ENCODE measurements around the gene PRKG1.
"Not testable (repeated sequence)": the region's sequence is repeated elsewhere in the genome, so short reads cannot be mapped to it uniquely, and the experiment has no call there.

PRKG1 gene

DNA sequence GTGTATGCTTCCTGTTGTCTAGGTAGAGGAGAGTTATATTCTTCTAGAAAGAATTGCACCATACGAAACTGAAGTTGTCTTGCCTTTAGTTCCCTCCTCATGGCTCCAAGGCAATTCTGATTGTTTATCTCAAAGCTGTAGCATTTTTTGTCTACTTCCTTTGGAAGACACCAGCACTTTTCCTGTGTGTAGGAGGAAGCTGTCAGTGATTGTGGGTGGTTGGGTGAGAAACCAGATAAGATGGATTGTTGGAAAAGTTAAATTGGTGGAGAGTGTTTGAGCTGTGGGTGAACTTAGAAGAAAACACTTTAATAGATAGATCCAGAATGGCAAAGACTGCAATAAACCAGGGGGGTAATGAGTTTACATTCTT is 637.2 kb downstream of the PRKG1 start:
- DNase-seq, result no peak

DNA sequence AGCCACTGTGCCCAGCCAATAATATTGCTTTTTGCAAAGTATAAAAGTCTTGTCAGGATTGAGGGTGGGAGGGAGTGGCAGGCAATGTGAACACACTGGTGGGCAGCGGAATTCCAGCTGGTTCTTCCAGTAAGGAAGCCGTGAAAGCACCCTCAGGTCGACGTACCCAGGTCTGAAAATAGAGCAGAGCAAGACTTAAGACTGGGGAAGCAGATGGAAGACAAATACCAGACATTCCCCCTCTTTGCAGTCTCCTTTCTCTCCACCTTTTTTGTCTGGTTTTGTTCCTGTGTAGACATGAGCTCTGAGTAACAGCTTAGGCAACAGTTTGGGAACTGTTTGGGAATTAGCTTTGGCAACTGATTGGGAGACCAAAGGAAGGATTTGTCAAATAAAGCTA is 642.7 kb downstream of the PRKG1 start:
- DNase-seq, result no peak

DNA sequence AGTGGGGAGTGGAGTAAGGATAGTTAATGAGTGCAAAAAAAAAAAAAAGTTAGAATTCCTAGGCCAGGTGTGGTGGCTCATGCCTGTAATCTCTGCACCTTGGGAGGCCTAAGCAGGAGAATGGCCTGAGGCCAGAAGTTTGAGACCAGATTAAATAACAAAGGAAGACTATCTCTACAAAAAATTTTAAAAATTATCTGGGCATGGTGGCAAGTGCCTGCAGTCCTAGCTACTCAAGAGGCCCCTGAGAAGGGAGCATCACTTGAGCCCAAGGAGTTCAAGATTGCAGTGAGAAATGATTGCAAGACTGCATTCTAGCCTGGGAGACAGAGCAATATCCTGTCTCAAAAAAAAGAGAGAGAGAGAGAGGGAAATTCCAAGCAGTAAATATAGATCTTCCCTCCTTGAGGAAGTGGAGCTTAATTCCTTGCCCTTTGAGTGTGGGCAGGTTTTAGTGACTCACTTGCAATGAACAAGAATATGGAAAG is 644.6 kb downstream of the PRKG1 start:
- no peak for DNase-seq

DNA sequence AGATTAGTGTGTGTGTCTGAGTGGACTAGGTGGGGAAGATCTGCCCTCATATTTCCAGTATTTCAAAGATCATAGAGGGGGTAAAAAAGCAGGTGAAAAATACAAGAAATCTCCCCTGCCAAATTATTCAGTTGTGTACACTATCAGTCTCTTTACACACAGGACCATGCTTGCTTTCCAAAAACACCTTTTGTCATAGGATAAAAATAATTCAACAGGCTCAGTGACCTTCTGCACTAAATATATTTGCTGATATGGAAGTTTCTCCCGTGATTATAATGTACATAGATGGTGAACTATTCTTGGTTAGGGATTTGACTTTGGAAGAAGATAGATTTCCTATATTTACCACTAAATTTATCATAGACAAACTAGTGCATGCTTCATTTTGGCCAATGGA is 649.8 kb downstream of the PRKG1 start:
- no peak for DNase-seq

DNA sequence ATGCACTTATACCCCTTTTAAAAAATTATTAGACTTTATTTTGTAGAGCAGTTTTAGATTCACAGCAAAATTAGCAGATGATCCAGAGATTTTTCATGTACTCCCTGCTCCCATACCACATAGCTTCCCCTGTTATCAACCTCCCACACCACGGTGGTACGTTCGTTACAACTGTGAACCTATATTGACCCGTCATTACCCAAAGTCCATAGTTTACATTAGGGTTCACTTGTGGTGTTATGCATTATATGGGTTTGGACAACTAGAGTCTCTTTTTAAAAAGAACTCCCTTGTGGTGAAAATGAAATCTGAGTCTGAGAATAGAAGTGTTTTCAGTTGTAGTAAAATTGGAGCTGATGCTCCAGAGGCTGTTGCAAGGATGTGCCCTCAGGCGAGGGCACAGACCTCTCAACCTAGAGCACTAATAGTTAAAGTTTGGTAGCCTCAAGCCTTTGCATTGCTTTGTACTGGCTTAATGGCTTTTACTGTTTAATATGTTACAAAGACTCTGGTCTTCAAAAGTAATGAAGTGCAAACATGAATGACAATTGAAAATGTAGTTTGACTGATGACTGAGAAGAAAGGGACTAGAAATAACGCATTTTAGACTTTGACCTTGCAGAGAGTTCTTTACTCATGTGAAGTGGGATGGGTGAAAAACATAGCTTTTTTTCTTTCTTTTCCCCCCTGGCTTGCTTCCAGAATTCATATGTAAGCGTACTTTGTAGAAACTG is 655.7 kb downstream of the PRKG1 start:
- DNase-seq, result no peak

DNA sequence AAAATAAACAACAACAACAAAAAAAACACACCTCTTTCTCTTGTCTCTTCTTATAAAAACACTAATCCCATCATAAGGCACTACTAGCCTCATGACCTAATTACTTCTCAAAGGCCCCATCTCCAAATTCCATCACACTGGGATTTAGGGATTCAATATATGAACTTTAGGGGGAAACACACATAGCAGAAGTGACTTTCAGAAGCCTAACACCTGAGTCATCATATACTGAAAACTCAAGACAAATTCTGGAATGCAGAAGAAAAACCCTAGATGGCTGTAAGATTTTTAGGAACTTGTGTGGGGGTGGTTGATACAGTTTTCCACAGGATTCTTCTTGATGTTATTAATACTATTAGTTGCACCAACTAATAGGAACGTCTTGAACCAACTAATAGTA is 658.8 kb downstream of the PRKG1 start:
- no peak for DNase-seq

DNA sequence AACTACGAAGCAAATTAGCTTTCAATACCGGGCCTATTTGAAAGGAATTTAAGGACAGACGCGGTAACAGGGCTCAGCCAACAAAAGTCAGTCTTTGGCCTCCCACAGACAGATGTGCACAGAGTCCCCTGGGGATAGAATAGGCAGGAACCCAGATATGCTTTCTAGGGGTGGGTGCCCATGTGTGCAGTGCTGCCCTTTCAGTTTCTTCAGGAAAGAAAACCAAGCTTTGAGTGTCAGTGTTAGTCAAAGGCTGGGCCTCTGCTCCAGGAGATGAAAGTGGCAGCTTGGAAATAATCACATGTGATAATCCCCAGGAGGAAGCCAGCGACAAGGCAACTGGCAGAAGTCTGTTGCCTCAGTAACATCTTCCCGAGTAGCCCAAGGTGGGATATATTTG is 668.9 kb downstream of the PRKG1 start:
- DNase-seq, result no peak

DNA sequence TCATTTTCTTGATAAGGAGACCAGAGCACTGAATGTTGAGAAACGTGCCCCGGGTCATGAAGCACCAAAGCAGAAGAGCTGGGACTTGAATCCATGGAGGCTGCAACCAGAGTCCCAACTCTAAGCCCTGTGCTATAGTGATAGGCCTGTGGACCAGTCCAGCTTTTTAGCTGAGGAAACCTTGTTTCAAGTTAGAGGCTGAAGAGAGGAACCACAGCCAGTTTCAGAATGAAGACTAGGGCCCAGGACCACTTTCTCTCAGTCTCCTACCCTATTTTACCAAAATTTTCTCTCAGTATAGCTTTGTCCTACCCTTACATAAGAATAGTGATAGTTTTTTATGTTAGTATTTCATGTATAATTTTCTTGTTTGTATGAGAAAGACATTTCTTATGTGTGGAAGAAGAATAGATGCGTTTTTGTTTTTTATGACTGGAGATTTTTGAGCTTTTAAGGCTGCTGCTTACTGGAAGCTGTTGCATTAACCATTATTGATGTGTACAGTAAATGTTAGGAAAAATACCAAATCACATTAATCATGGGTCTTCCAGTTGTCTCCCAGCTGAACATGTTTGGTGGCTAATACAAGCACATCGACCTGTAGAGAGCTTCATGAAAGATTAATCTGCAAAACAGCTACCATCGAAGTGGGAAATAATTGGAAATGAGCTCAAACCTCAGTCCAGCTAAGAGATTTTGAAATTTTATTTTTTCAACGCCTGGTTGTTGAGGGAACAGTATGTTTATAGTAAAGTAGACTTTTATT is 670.1 kb downstream of the PRKG1 start:
- DNase-seq, result no peak

DNA sequence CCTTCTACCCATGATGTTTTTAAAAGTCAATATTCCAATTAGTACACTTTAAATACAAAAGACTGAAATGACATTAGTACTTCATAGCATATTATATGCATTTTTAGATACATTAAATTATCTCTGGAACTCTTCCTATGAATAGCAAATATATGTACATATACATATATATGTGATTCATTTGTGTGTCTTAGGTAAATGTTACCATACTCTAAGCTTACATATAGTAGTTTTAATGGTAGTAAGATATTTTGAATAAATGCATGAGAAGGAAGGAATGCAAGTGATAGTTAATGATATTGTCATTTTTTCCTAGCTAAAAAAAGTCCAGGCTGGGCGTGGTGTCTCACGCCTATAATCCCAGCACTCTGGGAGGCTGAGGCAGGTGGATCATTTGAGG is 671.1 kb downstream of the PRKG1 start:
- no peak for DNase-seq

DNA sequence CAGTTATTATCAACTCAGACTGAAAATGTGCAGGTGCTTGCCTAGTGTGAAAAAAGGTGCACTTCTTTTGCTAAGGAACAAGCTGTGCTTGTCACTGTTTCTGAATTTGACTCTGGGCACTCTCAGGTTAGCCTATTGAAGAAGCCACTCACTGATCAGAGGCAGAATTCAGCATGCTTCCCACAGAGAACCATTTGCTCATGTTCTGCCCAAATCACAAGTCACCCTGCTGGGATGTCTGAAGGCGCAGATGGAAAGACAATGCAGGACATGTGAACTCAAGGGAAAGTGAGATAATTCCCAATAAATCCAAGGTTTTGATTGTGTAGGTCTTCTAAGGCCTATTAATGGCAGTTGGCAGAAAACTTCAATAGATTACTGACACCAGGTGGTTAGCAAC is 672.9 kb downstream of the PRKG1 start:
- DNase-seq, result no peak

DNA sequence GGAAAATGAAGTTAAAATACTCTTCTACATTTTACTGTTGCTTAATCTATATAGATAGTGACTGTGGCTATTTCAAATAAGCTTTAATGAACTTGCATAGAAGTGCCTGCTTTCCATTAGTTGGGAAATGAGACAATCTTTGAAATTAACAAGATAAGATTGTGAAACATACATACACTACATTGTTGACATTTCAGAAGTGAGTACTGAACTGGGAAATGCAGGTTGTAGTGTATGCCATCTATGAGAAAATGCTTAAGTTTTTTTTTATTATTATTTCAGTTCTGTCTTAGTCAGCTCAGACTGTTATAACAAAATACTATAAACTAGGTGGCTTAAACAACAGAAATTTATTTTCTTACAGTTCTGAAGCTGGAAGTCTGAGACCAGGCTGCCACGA is 674.7 kb downstream of the PRKG1 start:
- DNase-seq, result no peak

DNA sequence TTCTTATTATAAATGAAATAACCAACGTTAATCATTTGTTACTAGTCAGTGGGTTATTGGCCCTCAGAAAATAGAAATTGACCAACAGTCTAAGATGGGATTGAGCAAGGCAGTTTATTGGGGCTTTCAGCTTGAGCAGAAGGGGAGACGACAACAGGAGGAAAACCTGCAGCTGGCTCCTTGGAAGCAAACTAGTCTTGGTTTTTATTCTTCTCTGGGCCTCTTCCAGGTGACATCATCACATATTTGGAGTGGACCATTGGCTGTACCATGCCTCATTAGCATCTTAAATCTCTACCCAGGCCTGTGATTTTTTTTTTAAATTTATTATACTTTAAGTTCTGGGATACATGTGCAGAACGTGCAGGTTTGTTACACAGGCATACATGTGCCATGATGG is 684.1 kb downstream of the PRKG1 start:
- DNase-seq, result no peak

DNA sequence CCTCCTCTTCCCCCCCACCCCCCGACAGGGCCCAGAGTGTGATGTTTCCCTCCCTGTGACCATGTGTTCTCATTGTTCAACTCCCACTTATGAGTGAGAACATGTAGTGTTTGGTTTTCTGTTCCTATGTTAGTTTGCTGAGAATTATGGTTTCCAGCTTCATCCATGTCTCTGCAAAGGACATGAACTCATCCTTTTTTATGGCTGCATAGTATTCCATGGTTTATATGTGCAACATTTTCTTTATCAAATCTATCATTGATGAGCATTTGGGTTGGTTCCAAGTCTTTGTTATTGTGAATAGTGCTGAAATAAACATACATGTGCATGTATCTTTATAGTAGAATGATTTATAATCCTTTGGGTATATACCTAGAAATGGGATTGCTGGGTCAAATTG is 684.6 kb downstream of the PRKG1 start:
- not testable (repeated sequence) for DNase-seq

DNA sequence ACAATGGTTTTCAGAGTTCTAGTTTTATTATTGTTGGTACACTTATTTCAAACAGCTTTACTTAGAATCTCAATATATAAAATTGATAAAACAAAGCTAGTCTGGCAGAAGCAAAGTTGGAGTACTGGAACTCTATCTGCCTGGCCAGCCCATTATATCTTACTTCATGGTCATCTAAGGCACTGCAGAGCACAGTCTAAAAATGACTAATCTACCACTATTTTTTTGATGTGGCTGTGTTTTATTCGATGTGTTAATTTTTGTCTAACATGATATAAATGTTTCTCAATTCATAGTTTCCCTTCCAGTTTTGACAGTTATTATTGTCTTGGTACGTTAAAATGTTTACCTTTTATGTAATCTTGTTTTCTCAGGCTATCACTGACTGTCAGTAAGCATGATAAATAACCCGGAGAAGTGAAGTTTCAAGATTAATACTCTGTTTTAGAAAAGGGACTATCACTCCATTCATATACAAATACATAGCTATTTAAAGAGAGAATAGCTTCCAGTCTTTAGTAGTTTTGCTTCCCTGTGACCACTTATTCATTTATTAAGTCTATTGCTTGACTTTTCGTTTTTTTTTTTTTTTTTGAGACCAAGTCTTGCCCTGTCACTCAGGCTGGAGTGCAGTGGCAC is 685.7 kb downstream of the PRKG1 start:
- no peak for DNase-seq

DNA sequence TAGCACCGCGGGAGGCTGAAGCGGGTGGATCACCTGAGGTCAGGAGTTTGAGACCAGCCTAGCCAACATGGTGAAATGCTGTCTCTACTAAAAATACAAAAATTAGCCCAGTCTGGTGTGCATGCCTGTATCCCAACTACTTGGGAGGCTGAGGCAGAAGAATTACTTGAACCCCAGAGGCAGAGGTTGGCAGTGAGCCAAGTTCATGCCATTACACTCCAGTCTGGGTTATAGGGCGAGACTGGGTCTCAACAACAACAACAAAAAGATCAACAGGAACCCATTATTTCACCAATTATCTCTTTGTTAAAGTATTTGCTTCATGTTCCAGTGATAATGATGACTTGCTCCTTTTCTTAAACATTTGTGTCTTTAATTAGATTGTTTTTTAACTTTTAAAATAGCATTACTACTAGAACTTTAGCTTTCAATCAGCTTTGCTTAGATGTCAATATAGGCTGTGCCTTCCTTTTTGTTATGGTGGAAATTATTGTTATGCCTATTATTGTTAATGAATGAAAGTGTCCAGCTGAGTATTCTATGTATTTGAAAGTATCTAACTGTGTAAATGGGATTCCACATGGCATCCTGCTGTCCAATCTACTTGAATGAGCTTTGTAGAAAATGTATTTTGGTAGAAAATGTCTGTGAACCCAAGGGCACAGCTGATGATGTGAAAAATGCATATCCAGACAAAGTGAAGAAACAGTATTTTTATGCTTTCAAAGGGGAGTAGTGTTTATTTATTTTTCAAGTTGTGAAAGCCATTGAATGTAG is 686.8 kb downstream of the PRKG1 start:
- DNase-seq, result no peak

DNA sequence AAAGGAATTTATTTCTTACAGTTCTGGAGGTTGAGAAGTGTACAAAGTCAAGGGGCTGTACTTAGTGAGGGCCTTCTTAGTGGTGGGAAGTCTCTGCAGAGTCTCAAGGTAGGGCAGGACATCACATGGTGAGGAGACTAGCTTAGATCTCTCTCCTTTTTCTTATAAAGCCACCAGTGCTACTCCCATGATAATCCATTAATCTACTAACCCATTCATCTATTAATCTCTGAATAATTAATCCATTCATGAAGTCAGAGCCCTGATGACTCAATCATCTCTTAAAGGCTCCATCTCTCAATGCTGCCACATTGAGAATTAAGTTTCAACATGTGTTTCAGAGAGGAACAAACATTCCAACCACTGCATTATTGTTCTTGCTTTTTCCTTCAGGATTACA is 689.5 kb downstream of the PRKG1 start:
- no peak for DNase-seq

DNA sequence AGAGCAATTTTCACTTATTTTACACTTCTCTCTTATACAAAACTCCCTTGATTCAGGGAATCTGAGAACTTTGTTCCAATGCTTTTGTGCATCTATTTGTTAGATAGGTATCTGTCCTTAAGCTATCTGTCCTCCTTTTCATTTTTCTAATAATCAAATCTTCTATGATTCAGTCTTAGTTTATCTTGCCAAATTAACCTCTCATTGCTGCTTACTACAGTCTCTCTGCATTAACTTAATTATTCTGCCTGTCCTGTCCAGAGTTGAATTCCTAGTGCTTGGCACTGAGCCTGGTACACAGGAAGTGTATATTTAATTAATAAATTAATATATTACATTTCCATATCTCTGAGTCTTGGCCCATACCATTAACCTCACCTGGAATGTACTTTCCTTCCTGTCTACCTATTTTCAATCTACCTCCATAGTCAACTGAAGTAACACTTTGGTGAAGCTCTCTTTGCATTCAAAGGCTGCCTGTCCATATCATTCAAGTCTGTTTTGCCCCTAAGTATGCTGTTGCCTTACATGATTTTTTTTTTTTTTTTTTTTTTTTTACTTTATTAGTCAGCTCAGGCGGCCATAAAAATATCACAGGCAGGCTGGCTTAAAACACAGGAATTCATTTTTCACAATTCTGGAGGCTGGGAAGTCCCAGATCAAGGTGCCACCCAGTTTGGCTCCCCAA is 691.1 kb downstream of the PRKG1 start:
- DNase-seq, result no peak

DNA sequence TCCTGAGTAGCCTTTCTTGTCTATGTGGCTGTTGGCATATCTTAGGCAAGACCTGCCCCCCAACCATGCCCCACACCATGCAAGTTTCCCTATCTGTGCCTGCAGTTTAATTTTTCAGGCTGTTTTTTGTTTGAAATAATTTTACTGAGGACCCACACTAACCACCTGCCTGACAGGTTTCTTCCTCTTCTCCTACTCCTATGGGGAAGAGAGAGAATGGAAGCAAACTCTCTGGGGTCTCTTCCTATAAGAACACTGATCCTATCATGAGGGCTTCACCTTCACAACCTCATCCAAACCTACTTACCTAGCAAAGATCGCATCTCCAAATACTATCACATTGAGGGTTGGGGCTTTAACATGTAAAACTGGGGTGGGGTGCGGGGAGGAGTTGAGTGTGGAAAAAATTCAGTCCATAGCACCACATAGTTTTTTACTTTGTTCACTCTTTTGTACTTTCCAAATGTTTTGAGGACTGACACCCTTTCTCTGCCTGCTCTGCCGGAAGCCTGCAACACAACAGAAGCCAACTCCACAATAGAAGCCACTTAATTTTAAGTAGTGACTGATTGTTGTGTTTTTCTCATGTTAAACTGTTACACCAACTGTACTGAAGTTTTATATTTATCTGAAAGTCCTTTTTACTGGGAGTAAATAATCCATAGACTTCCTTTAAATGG is 692.3 kb downstream of the PRKG1 start:
- DNase-seq, result no peak

DNA sequence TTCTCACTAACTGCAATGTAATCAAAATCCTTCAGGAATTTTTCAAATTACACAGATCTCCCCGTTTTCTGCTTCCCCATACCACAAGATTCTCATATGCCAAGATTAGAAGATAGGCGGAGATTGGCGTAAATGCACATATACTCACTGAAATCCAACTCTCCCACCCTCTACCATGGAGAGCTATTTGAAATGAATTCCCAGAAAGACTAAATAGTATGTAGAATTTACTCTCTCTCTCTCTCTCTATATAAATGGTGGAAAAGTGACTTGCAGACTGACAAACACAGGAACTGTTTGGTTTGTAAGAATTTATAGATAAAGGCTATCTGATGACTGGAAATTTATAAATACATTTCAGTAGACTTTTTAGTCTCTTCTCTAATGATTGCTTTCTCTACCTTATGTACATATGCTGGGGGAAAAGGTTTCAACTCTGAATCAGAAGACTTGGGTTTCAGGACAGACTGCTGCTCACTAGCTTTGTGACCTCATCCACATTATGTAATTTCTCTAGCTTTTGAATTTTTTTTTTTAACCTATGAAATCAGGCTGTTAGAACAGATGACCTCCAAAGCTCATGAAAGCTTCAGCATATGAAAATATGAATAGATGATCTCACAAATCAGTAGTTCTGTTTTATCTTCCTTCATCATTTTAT is 692.9 kb downstream of the PRKG1 start:
- no peak for DNase-seq

DNA sequence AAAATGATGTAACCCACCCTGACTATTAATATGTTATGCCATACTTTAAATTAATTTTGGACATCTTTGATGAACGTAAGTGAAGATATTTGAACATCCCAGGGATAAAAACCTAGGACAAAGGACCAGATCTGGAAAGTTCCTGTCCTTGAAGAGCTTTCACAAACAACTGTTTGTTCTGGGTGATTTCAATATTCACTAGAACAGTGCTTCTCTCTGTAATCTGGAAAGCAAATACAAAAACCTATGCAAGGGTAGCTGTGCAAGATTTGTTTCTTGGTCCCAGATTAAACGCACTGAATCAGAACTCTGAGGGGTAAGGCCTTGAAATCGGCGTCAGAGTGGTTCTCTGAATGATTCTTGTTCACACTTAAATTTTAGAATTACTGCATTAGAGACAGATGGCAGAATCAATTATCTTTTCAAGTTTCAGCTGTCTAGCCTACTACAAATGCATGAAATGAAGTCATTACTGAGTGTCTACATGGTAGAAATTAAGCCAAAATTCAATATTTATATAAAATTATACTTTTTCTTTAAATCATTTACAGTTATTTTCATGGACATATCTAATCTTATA is 694.7 kb downstream of the PRKG1 start:
- DNase-seq, result no peak

DNA sequence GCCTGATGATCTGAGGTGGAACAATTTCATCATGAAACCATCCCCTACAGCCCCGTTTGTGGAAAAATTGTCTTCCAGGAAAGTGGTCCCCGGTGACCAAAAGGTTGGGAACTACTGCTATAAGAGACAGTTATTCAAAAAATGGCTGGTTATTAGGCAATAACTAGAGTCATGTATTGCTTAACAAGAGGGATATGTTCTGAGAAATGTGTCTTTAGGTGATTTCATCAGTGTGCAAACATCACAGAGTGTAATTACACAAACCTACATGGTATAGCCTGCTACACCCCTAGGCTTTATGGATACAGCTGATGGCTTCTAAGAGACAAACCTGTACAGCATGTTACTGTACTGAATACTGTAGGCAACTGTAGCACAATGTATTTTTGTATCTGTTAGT is 696.4 kb downstream of the PRKG1 start:
- DNase-seq, result no peak

Data from stimulated activated CD4-positive, alpha-beta T cell treated with anti-CD3 and anti-CD28 coated beads, Interleukin-15, amount 100 ng/mL, for 24 hours (primary cell).